HuH-7 (cell line): ENCODE data around the gene PGM1.

Source experiments
- DNase-seq: peaks from one replicate; pipeline ENCODE4 v3.0.0; 2011; ENCODE audit warnings: low spot score

The PGM1 gene

DNA sequence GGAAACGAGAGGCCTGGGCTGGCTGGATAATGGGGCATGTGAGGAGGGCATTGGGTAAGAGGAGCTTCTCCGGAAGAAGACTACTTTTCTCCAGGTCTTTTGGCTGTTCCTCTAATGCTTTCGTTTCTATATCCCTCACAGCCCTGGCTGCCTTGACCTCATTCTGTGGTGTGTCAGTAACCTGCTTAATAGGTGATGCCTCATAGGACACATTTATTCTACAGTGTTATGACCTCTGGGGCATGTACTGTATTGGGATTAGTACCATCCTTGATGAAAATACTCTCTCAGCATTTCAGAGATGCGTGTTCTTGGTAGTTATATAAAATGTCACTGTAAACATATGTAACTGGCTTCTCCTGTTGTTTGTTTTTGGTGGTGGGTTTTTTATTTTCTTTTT is 40.1 kb downstream of the PGM1 start:
- DNase-seq: no peak

DNA sequence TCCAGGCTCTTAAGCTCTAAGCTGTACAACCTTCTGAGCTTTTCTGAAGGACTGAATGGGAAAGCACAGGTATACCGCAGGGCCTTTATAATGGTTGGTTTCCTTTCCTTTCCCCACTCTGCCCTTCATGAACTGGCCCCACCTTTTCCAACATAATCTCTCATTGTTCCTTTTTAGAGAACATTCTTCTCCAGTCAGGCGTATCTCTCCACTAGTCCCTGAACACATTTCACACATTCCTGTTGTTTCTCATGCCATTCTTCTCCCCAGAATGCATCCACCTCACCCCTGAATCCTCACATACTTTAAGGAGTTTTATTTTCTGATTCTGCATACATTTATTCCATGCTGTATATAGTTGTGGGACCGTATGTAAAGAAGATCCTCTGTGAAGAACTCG is 41.3 kb downstream of the PGM1 start:
- DNase-seq: no peak

DNA sequence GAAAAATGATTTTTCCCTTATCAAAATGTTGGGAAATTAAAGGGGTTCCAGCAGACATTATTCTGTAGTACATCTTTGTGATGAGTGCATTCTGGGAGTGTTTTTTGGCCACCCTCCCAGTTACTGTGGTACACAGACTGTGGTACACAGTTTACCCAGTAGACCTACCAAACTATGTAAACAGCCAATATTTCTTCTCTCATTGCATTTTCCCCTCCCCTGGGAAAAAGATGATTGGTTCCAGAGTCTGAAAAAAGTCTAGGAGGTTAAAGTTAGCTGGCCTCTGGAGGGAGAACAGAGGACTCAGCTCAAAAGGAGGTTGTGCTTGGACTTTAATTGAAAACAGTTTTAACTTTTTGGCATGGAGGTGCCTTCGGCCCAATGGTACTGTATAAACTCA is 42.5 kb downstream of the PGM1 start:
- DNase-seq: no peak

DNA sequence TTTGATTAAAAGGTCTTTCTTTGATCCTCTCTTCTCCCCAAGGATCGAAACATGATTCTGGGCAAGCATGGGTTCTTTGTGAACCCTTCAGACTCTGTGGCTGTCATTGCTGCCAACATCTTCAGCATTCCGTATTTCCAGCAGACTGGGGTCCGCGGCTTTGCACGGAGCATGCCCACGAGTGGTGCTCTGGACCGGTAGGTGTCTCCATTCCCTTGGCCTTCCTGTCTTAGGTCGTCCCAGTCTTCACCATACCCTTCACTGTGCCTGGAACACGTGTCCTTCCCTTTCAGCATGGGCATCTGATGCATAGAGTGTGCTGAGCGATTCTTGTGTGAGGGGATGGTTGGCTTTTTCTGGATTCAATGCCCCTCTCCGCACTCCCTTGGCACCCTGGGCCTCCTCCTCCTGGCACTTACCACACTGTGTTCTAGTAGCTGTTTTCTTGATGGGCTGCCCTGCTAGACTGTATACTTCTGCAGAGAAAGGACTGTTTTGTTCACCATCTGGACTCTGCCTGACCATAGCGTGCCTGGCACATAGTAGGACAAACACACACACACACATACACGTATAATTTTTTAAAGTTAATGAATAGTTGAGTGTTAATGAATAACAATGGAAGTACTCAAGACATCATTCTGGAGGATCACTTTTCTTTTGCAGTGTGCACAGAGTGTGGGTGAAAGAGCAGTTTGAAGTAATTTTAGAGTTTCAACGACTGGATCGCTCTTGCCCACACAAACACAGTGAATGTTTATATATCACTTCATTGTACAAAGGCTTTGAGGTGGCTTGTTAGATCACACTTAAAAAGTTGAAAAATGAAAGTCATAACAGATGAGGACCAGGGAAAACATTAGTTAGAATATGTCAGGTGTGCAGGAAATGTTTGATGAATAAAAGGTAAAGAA is 43.2 kb downstream of the PGM1 start:
- no peak for DNase-seq

DNA sequence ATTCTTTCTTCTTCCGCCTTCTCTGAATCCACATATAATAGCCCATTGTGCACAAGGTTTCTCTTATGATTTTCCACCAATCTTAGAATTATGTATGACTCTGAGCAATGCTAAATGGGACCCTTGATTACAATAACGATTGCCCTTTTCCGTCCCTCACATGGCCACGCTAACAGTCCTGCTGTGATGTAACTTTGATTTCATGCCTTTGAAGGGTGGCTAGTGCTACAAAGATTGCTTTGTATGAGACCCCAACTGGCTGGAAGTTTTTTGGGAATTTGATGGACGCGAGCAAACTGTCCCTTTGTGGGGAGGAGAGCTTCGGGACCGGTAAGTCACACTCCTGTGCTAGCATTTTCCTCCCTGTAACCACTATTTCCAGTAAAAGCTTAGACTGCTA is 45.3 kb downstream of the PGM1 start:
- DNase-seq: no peak

DNA sequence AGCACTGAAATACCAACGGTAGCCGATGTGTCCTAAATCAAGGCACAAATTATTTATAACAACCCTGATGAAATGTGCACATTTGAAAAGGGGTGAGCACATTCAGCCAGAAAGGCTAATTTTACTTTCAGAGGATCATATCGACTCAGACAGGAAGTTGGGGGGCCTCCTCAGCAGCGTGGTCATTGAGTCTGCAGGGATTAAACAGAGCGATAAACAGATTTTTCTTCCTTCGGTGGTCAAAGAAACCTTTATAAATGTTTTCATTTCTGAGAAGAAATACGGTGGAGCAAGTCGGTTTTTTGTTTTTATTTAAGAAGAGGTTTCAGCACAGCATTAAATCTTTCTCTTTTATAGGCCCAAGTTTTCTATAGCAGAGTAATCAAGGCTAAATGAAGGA is 45.7 kb downstream of the PGM1 start:
- no peak for DNase-seq

DNA sequence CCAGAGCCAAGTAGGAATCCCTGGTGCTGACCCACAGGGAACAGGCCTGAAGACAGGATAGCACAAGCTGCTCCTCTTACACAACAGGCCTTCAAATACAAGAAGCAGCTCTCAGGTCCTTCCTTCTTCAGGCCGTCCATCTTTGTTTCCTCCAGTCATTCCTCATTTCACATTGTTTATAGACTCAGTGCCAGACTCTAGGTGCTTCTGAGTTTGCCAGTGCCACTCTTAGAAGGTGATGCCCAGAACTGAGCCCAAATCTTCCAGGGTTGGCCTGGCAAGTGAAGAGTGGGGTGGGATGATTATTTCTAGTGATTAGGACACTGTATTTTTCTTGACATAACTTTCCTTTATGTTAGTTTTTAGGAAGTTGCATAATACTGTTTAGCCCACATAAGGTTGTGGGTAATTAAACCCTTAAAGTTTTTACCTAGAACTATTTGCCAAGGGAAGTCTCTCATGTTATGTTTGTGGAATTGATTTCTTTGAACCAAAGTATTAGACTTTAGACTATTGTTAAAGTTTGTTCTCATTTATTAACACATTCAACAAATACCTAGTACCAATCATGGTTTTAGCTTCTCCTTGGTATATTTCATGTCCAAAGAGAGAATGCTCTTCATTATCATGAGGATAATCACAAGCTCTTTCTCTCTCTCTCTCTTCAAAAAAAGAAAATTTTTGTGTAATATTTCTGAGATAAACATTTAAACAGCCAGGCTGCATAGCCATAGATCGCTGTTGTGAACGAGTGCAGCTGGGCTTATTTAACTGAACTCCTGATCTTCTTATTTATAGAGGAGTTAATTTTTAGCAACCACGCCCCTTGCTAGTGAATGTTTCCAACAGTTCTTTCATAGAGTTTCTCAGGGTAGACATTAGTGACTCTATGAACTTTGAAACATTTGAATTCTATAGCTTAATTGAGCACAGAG is 47.7 kb downstream of the PGM1 start:
- DNase-seq: peak; percentile 30

DNA sequence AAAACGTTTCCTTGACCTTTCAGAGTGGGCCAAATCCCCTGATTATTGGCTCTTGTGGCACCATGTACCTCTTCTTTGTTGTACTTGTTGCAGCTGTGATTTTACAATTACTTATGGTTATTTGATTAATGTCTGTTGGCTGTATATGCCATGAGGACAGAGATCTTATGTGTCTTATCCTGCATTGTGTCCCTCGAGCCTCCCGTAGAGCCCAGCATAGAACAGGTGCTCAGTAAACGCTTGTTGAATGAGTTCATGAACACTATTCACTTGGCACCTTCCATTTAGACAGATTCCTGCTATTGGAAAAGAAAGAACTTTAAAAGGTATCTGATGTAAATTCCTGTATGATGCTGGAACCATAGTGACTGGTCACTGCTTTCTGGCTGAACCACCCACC is 48.4 kb downstream of the PGM1 start:
- DNase-seq: no peak

DNA sequence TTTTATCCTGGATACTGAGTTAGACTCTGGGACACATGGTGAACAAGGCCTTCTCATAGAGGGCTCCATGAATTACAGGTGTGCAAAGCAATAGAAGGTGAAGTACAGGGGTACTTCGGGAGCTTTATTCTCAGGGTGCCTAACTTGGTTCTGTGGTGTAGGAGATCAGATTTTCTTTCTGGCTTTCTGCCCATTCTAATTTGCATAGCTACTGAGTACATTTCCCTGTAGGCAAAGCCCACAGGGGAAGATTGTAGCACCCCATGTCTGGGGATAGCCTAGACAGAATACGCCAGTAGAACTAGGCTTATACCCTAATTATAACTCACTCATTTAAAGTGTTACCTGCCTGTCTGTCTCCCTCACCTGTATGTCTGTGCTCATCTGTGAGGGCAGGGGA is 49.7 kb downstream of the PGM1 start:
- DNase-seq: no peak

DNA sequence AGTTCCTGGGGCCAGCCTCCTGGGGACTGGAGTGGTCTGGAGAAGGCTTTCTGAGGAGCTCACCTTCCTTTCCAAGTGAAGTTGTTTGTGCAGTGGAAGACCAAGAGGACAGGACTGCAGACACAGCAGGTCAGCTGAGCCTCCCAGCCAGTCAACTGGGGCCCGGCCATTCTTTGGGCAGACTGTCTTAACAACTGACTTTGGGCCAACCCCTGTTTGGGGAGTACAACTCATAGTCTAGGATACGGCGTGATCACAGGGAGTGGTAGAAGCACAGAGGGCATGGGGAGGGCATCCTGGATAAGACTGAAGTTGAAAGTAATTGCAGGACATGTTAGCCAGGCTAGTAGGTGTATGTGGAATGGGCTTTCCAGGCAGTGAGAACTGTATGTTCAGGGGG is 50.3 kb downstream of the PGM1 start:
- no peak for DNase-seq

DNA sequence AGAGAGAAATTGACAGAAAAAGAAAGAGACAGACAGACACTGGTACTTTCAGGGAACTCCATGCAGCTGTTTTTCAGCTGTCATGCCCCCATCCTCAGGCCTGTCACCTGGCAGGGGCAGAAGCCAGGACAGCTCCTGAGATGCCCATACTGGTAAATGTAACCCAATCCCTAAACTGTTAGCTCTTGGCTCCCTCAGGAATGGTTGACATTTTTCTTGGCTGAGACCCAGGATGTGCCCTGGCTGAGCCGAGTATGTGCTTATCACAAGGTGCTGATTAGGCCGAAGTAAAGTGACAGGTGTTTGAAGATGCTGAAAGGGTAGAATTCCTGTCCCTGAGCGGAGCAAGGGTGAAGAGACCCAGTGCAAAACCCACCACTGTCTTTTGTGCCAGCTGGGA is 50.7 kb downstream of the PGM1 start:
- DNase-seq: no peak

DNA sequence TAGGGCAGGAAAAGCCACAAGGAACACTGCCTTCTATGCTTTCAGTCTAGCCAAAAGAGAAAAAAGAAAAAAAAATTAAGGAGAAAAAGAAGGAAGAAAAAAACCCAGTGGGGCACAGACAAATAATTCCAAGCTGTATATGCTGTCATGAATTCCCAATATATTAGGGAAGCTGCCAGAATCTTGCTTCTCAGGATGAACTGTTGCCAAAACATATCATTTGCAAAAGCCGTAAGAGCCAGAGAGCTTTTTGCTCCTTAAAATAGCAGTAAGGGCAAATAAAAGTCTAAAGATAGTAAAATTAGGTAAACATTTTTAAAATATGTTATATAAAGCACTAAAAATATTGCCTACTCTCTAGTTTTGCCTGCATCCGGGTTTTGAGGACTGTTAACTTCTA is 52.1 kb downstream of the PGM1 start:
- no peak for DNase-seq

DNA sequence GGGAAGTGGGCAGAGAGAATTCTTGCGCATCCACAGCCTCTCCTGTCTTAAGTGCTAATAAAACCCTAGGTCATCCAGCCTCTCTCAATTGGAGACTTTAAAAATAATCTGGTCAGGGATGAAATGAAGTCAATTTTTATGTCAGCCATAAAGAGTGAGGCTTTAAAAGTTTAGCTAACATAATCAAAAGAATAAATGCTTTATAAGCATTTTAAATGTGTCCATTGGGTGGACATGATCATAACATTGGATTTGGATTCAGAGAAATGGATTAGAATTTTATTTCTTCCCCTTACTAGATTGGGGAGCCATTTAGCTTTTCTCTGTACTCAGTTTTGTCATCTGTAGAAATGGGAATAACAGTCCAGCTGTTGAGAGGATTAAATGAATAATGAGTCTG is 55.5 kb downstream of the PGM1 start:
- DNase-seq: no peak

DNA sequence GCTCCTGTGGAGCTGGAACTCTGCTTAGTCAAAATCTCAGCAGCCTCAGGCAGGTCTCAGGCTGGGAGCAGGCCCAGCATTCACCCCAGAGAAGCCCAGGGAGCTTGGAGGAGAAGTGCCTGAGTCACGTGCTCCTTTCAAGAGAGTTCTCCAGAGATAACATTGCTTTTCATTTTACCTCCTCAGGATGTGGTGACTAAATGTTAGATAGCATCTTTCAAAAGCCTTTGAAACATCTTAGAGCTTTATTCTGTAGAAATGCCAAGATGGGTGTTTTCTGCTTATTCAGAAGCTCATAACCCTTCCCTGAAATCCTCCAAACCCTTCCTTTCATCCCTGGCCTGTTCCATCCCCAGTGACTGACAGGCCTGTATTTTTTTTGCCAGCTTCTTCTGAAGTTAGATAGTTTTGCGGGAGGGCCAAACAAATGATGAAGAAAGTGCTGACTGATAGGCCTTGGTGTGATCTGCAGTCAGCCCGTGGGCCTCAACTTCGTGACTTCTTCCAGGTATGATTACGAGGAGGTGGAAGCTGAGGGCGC is 58.0 kb downstream of the PGM1 start:
- no peak for DNase-seq

DNA sequence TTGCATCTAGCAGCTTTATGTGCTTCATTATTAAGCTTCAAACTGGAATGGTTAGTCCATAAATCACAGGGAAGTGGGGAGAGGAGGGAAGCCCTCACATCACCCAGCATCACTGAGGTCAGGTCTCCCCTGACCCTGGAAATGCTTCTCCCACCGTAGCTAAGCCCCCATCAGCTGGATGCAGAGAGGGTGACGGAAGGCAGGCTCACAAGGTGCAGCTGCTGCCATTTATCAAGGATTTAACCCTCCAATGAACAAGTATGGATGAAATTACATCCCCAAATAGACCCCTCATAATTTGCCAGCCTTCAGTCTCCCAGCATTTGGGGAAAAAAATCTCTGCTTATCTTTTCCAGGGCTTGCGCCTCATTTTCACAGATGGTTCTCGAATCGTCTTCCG is 60.8 kb downstream of the PGM1 start:
- DNase-seq: no peak

DNA sequence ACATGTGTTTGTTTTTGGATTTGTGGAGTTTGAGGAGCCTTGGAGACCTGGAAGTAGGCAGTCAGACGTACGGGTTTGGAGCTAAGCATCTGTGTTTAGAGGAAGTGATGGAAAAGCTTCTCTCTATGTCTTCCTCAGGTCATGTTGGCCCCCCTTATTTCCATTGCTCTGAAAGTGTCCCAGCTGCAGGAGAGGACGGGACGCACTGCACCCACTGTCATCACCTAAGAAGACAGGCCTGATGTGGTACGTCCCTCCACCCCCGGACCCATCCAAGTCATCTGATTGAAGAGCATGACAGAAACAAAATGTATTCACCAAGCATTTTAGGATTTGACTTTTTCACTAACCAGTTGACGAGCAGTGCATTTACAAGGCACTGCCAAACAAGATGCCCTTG is 66.2 kb downstream of the PGM1 start:
- DNase-seq: no peak

DNA sequence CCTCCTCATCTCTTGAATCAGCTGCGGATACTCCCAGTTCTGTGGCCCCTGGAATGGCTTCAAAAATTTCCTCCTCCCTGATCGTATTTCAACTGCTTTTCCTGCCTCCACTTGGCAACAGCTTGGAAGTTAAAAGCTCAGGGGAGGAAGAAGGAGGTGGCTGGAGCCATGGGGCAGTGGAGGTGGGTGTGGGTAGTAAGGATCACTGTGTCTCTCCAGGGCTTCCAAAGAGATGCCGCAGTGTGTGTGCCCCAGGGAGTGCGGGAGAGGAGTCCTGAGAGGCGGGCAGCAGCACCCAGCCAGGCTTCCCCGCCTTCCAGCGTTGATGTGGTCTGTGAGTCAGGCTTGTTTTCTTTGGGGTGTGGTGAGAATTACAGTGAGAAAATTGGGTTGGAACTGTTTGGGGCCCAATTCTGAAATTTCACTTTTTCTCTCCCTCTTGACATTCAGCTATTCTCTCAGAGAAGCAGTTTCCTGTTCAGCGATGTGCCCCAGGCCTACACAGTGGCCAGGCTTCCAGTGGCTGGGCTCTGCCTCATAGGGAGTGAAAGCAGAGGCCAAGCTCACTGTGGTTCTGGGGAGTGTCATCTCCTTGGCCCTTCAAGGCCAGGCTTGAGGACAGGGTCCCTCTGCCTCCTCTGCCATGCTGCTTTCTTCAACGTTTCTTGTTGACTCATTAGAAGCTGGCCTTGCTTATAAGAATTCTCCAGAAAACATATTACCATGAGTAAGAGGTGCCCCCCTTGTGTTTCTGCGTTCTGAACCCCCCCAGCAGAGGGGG is 69.0 kb downstream of the PGM1 start:
- no peak for DNase-seq

DNA sequence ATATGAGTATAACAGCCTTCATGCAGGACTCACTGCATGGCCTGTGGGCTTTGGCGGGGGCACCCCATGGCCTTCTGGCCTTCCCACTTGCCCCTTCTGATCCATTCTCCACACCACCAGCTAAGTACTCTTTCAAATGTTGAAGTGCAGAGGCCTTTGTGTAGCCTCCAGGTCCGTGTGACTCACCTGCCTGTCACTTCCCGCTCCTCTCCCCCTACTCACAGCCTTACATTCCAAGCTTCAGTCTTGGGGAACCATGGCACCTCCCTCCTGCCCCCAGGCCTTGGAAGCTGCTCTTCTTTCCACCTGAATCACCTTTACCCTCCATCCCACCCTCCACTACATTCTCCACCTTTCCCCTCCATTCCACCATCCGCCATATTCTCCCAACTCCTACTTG is 69.6 kb downstream of the PGM1 start:
- no peak for DNase-seq

DNA sequence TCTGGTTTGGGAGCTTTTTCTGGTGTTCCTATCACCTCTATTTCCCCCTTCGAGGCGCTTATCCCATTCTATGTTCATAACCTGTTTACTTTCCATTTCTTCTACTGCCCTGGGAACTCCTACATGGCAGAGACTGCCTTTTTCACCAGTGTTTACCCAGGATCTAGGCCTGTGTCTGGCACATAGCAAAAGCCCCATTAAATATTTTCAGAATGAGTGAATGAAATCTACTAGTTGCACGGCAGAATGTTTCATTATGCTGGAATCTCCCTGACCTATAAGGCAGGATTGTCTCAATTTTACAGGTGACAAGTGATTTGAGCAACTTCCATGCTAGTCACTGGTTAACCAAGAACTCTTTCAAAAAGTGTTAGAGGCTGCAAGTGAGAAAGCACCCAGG is 70.1 kb downstream of the PGM1 start:
- no peak for DNase-seq

DNA sequence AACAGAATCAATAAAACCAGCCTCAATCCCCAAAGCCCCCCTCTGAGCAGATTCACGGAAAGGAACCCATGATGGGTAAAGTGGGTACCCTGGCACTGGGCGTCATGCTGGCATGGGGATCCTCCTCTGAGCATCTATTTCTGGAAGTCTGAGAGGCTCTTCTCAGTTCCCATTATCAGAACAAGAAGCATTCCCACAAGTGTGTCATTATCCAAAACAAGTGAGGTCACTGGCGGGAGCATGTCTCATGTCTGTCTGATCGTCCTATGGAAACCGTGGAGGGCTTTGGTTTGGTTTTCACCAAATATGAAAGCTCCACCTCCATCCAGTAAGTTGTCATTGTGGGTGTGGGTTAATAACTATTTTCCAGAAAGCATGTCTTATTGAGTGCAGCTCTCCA is 70.7 kb downstream of the PGM1 start:
- no peak for DNase-seq

DNA sequence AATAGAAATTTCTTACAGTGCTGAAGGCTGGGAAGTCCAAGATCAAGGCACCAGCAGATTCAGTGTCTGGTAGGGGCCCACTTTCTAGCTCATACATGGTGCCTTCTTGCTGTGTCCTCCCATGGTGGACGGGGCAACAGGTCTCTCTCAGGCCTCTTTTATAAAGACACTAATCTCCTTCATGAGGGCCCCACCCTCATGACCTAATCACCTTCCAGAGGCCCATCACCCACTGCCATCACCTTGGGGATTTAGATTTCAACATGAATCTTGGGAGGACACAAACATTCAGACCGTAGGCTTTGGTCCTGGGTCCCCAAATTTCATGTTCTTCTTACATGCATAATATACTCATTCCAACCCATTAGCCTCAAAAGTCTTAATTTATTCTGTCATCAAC is 71.5 kb downstream of the PGM1 start:
- no peak for DNase-seq

DNA sequence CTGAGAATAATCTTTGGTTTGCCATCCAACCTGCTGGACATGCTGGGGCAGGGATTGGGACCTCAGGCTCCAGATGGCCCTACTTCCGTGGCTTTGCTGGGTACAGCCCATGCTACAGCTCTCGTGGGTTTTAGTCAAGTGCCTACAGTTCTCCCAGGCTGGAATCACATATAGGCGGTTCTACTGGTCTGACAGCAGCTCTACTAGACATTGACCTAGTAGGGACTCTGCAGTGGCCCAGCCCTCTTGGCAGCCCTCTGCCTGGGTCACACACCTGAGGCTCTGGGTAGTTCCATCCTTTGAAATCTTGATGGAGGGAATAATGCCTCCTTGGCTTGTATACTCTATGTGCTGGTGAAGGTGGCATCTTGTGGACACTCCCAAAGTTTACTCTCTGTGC is 72.2 kb downstream of the PGM1 start:
- DNase-seq: no peak
